PC-3 (cell line): ENCODE data around the gene ICE1.

ENCODE experiments used
- CTCF ChIP-seq: fragments of 300-600 bp; sonication (generic); conservative IDR thresholded peaks from 2 replicates; pipeline ENCODE4 v1.5.1; 2017; ENCODE audit warnings: antibody characterized with exemption, low read depth, mild to moderate bottlenecking, low read length
- EZH2 ChIP-seq: fragments of 300-600 bp; sonication (generic); IDR thresholded peaks from one replicate; pipeline ENCODE4 v1.6.1; 2017; ENCODE audit warnings: antibody characterized with exemption, mild to moderate bottlenecking, low read length; ENCODE audit not compliant: unreplicated experiment
- EZH2phosphoT487 ChIP-seq: fragments of 300-600 bp; sonication (generic); IDR thresholded peaks from 2 replicates; pipeline ENCODE4 v1.6.1; 2018; ENCODE audit warnings: mild to moderate bottlenecking, antibody characterized with exemption, low read length, borderline replicate concordance

- TF ChIP-seq CTCF (no peak), EZH2 (no peak), EZH2phosphoT487 (no peak)
Measured at GRCh38 chr5:5483880-5484598, 61.6 kb downstream of the ICE1 start.
